Measurements from ENCODE around the gene POU2F3.

POU2F3 gene

GRCh38 chr11:120239713-120240640 lies at the start of gene POU2F3:
Gene POU2F3 (plus strand): TSS chr11:120240140. CDS start chr11:120240344, 204 bp downstream.
- no peak for DNase-seq

GRCh38 chr11:120191058-120191457 lies 48.9 kb upstream of the POU2F3 start:
- no peak for DNase-seq

- no peak for DNase-seq
Observed at GRCh38 chr11:120192831-120193625, 46.9 kb upstream of the POU2F3 start.

- no peak for DNase-seq
Observed at GRCh38 chr11:120194166-120194565, 45.8 kb upstream of the POU2F3 start.

GRCh38 chr11:120195601-120196320 lies 44.2 kb upstream of the POU2F3 start:
- DNase-seq = no peak

GRCh38 chr11:120196826-120197225 lies 43.1 kb upstream of the POU2F3 start:
- DNase-seq = no peak

GRCh38 chr11:120197251-120197891 lies 42.6 kb upstream of the POU2F3 start:
- no peak for DNase-seq

GRCh38 chr11:120197977-120198376 lies 42.0 kb upstream of the POU2F3 start:
- no peak for DNase-seq

GRCh38 chr11:120198403-120198786 lies 41.5 kb upstream of the POU2F3 start:
- DNase-seq = no peak

- DNase-seq = no peak
Observed at GRCh38 chr11:120198787-120199469, 41.0 kb upstream of the POU2F3 start.

- no peak for DNase-seq
Observed at GRCh38 chr11:120199613-120200012, 40.3 kb upstream of the POU2F3 start.

- DNase-seq = no peak
Observed at GRCh38 chr11:120200677-120201076, 39.3 kb upstream of the POU2F3 start.

- DNase-seq = no peak
Observed at GRCh38 chr11:120201653-120202052, 38.3 kb upstream of the POU2F3 start.

GRCh38 chr11:120203626-120204025 lies 36.3 kb upstream of the POU2F3 start:
- no peak for DNase-seq

GRCh38 chr11:120205596-120206161 lies 34.3 kb upstream of the POU2F3 start:
- DNase-seq = no peak

GRCh38 chr11:120207512-120207911 lies 32.4 kb upstream of the POU2F3 start:
- no peak for DNase-seq

- DNase-seq = no peak
Observed at GRCh38 chr11:120208001-120208441, 31.9 kb upstream of the POU2F3 start.

GRCh38 chr11:120208777-120209176 lies 31.2 kb upstream of the POU2F3 start:
- DNase-seq = no peak

GRCh38 chr11:120209746-120210625 lies 30.0 kb upstream of the POU2F3 start:
- DNase-seq = no peak
